Sigmoid colon (tissue), 7 donors: ENCODE results near the gene UBAC1. TPM values are rescaled to one million over a fixed set of nuclear protein-coding genes. Genes with fewer than 3 reads are reported as not detected.
"Not testable (repeated sequence)": the region's sequence is repeated elsewhere in the genome, so short reads cannot be mapped to it uniquely, and the experiment has no call there.

Source experiments
- DNase-seq: peaks from one replicate; pipeline ENCODE4 v3.0.0-alpha.2; 2019
- H3K27ac ChIP-seq, 4 donors: fragments of 200-600 bp; sonication (generic); one replicate each; pipeline ENCODE4 v1.5.1; 2016 to 2019; ENCODE audit warnings: mild to moderate bottlenecking in 1 of 4
- H3K27me3 ChIP-seq, 3 donors: fragments of 200-600 bp; sonication (generic); one replicate each; pipeline ENCODE4 v1.5.1; 2019; ENCODE audit warnings: mild to moderate bottlenecking in 1 of 3
- H3K36me3 ChIP-seq, 4 donors: fragments of 200-600 bp; sonication (generic); one replicate each; pipeline ENCODE4 v1.5.1; 2016 to 2019
- H3K4me1 ChIP-seq, 4 donors: fragments of 200-600 bp; sonication (generic); one replicate each; pipeline ENCODE4 v1.5.1; 2017 to 2019
- H3K4me3 ChIP-seq, 4 donors: fragments of 200-600 bp; sonication (generic); one replicate each; pipeline ENCODE4 v1.5.1; 2017 to 2019; ENCODE audit warnings: mild to moderate bottlenecking in 2 of 4, moderate library complexity in 1 of 4
- H3K9me3 ChIP-seq, 4 donors: fragments of 200-600 bp in 3 of 4; sonication (generic) in 3 of 4; one replicate each; pipeline versions ENCODE4 v1.5.1 to v1.6.1; 2013 to 2019
- CTCF ChIP-seq, 4 experiments: fragments of 450-650 bp in 3 of 4; fragments of 200-600 bp in 1 of 4; IDR thresholded peaks; one replicate each; pipeline ENCODE4 v1.5.1; 2016 to 2019; ENCODE audit warnings: antibody characterized with exemption in 4 of 4, mild to moderate bottlenecking in 3 of 4, moderate library complexity in 2 of 4
- EP300 ChIP-seq, 4 donors: sonication (generic); formaldehyde crosslinking; IDR thresholded peaks; one replicate each; pipeline ENCODE4 v1.6.1; 2017; ENCODE audit warnings: antibody characterized with exemption in 4 of 4
- POLR2A ChIP-seq, 2 donors: fragments of 450-650 bp; IDR thresholded peaks; one replicate each; pipeline ENCODE4 v1.6.1; 2016; ENCODE audit warnings: antibody characterized with exemption in 2 of 2, mild to moderate bottlenecking in 2 of 2, moderate library complexity in 2 of 2
- POLR2AphosphoS5 ChIP-seq, 4 donors: sonication (generic); formaldehyde crosslinking; IDR thresholded peaks; one replicate each; pipeline ENCODE4 v1.6.1; 2017; ENCODE audit warnings: antibody characterized with exemption in 4 of 4
- WGBS, 2 donors: extraction: QIAGEN DNeasy Blood & Tissue Kit; methylation state at CpG; one replicate each; pipeline ENCODE4 v1.1.7; 2013; 5-methylcytosine and 5-hydroxymethylcytosine counted together
- intact Hi-C: fragments of 100-400 bp; cut with DNase I; formaldehyde crosslinking; loops from one replicate; pipeline ENCODE4 v1.15.1; 2023
- polyA plus RNA-seq, 3 donors: library from polyadenylated mRNA; stranded (reverse); fragments of 200-250 nt; gene quantifications; one replicate each; pipeline ENCODE4 v1.2.3, GENCODE V29; 2013
- total RNA-seq, 4 donors: library from RNA; depleted of rRNA; stranded (reverse); fragments of >200 nt; gene quantifications; one replicate each; pipeline ENCODE4 v1.1.0, GENCODE V29; 2016
- donor health status: healthy with polysubstance abuse.
- donor health status: Bipolar disorder and iron deficiency.
- donor health status: healthy.

The UBAC1 gene
- total and polyA plus RNA-seq, 7 donors = 57.4 to 80.9 (median 69.4) TPM

DNA sequence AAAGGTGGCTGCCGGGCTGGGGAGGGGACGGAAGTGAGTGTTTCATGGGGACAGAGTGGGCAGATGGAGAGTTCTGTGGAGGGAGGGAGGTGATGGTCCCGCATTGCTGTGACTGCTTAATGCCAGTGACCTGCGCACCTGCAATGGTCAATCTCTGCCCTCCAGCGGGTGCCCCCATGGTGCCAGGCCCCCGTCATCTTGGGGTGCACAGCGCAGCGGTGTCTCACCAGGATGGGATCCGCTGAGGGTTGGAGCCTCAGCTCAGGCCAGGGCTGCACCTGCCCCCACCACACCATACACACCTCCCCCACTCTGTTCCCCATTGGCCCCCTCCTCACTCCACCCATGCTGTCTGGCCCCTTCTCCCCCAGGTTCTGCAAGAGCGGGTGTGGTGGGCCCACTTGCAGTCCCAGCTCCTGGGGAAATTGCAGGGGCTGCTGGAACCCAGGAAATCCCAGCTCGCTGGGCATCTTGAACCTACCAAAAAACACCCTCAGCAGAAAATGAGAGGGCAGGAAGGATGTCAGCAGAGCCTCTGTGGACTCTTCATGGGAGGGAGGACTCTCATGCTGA is 41.8 kb downstream of the UBAC1 start:
- TF ChIP-seq EP300 (IDR thresholded peaks at IDR 0.05) (no peak), CTCF (IDR thresholded peaks at IDR 0.05) (no peak), POLR2A (IDR thresholded peaks at IDR 0.05) (no peak), POLR2AphosphoS5 (IDR thresholded peaks at IDR 0.05) (no peak)
- no peak overlapping the region for H3K27ac ChIP-seq
- H3K4me1 ChIP-seq = no peaks in the 10 kb centered on the region
- intact Hi-C loops = no loop called here
- no peak for DNase-seq
- no peak overlapping the region for H3K4me3 ChIP-seq
- no peaks in the 10 kb centered on the region for H3K27me3 ChIP-seq
- H3K36me3 ChIP-seq = peaks cover 10 to 32% (median 17%) of the 10 kb centered on the region in 4 donors
- WGBS, 2 donors = 97 to 99% methylated on average over 11 of the region's 11 CpGs
- H3K9me3 ChIP-seq = peaks cover 0 to 23% (median 6%) of the 10 kb centered on the region in 4 donors

DNA sequence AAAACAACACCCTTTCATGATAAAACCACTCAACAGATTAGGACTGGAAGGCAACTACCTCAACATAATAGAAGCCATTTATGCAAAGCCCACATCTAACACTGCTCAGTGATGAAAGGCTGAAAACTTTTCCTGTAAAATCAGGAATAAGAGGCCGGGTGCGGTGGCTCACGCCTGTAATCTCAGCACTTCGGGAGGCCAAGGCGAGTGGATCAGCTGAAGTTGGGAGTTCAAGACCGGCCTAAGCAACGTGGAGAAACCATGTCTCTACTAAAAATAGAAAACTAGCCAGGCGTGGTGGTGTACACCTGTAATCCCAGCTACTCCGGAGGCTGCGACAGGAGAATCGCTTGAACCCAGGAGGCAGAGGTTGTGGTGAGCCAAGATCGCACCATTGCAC is 44.9 kb downstream of the UBAC1 start:
- H3K27ac ChIP-seq, intact Hi-C loops, H3K4me3 ChIP-seq, H3K4me1 ChIP-seq, DNase-seq, H3K27me3 ChIP-seq: not testable (repeated sequence)
- Histone ChIP-seq H3K9me3 (peaks cover 0 to 23% (median 6%) of the 10 kb centered on the region in 4 donors), H3K36me3 (peaks cover 18 to 52% (median 28%) of the 10 kb centered on the region in 4 donors)
- 93 to 98% methylated on average over 12 of the region's 12 CpGs for WGBS, 2 donors

GRCh38 chr9:135914921-135915320 is 46.3 kb downstream of the UBAC1 start:
- H3K4me1 ChIP-seq = peaks cover 0 to 1% (median under 1%) of the 10 kb centered on the region in 4 donors
- peaks cover 0 to 23% (median 6%) of the 10 kb centered on the region in 4 donors for H3K9me3 ChIP-seq
- intact Hi-C loops = no loop called here
- no peak overlapping the region for H3K27ac ChIP-seq
- no peak for TF ChIP-seq EP300 (IDR thresholded peaks at IDR 0.05)
- no peak for TF ChIP-seq CTCF (IDR thresholded peaks at IDR 0.05)
- no peak for DNase-seq
- 95 to 98% methylated on average over 1 of the region's 1 CpG for WGBS, 2 donors
- no peak overlapping the region for H3K4me3 ChIP-seq
- H3K36me3 ChIP-seq = peaks cover 18 to 54% (median 28%) of the 10 kb centered on the region in 4 donors
- no peaks in the 10 kb centered on the region for H3K27me3 ChIP-seq

DNA sequence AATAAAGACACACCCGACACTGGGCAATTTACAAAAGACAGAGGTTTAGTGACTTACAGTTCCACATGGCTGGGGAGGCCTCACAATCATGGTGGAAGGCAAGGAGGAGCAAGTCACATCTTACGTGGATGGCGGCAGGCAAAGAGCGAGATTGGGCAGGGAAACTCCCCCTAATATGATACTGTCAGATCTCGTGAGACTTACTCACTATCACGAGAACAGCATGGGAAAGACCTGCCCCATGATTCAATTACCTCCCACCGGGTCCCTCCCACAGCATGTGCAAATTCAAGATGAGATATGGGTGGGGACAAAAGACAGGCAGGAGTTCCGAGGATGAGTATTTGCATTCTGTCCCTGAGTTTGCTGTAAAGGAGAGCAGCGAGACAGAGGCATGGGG is 49.9 kb downstream of the UBAC1 start:
- Histone ChIP-seq H3K4me1 (peaks cover 0 to 24% (median 20%) of the 10 kb centered on the region in 4 donors), H3K36me3 (peaks cover 18 to 51% (median 27%) of the 10 kb centered on the region in 4 donors)
- DNase-seq, H3K27ac ChIP-seq, H3K4me3 ChIP-seq, intact Hi-C loops, H3K27me3 ChIP-seq, H3K9me3 ChIP-seq: not testable (repeated sequence)
- 91 to 95% methylated on average over 9 of the region's 9 CpGs for WGBS, 2 donors

DNA sequence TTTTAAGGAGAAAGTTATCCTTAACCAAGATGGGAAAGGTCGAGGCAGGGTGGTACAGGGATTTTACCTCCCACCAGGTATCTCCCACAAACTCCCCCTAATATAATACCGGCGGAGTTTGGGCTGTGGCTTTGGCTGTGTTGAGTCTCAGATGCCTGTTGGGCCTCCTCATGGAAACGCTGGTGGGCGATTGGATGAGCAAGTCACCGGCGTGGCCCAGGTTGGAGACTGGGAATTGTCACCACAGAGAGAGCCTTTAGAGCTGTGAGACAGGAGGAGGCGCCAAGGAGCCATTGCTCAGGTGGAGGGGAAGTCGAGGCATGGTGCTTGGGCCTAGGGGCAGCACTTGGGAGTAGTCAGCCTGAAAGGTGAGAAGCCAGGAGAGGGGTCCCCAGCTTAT is 50.4 kb downstream of the UBAC1 start:
- Histone ChIP-seq H3K27ac (no peak overlapping the region), H3K9me3 (peaks cover 0 to 7% (median 1%) of the 10 kb centered on the region in 4 donors), H3K36me3 (peaks cover 17 to 46% (median 23%) of the 10 kb centered on the region in 4 donors), H3K4me3 (no peak overlapping the region), H3K4me1 (peaks cover 0 to 29% (median 25%) of the 10 kb centered on the region in 4 donors), H3K27me3 (no peaks in the 10 kb centered on the region)
- TF ChIP-seq EP300 (IDR thresholded peaks at IDR 0.05) (no peak), POLR2AphosphoS5 (IDR thresholded peaks at IDR 0.05) (no peak), CTCF (IDR thresholded peaks at IDR 0.05) (no peak), POLR2A (IDR thresholded peaks at IDR 0.05) (no peak)
- intact Hi-C loops = no loop called here
- 98 to 99% methylated on average over 9 of the region's 9 CpGs for WGBS, 2 donors
- DNase-seq = peak; percentile 54

GRCh38 chr9:135910216-135910615 is 51.0 kb downstream of the UBAC1 start:
- Histone ChIP-seq H3K36me3 (peaks cover 11 to 41% (median 18%) of the 10 kb centered on the region in 4 donors), H3K9me3 (peaks cover 0 to 6% (median 0%) of the 10 kb centered on the region in 4 donors), H3K27me3 (no peaks in the 10 kb centered on the region), H3K4me1 (peaks cover 0 to 34% (median 30%) of the 10 kb centered on the region in 4 donors), H3K4me3 (no peak overlapping the region), H3K27ac (no peak overlapping the region)
- intact Hi-C loops = no loop called here
- WGBS, 2 donors = 95 to 98% methylated on average over 2 of the region's 2 CpGs
- TF ChIP-seq POLR2A (IDR thresholded peaks at IDR 0.05) (no peak), CTCF (IDR thresholded peaks at IDR 0.05) (no peak), EP300 (IDR thresholded peaks at IDR 0.05) (no peak), POLR2AphosphoS5 (IDR thresholded peaks at IDR 0.05) (no peak)
- no peak for DNase-seq
